ENCODE data around the gene MYL9. TPM values are rescaled to one million over a fixed set of nuclear protein-coding genes. Genes with fewer than 3 reads are reported as not detected.

Gene MYL9
- total and polyA plus RNA-seq, 2 experiments from 2014 or later: 29.7 to 100 TPM

DNA sequence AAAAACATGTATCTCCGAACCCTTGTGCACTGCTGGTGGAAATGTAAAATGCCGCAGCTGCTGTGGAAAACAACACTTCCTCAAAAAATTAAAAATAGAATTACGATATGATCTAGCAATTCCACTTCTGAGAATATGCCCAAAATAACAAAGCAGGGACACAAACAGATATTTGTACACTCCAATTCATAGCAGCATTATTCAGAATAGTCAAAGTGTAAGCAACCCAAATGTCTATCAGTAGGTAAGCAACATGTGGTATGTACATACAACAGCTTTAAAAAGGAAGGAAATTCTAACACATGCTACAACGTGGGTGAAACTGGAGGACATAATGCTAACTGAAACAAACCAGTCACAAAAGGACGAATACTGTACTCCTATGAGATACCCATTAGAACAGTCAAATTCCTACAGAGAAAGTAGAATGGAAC, 58.6 kb downstream of the MYL9 start:
- H3K27me3 ChIP-seq (ENCODE audit: insufficient read depth): no peaks in the 10 kb centered on the region
- no peak overlapping the region for H3K4me3 ChIP-seq
- no peak overlapping the region for H3K27ac ChIP-seq (ENCODE audit: low read depth)
- no peaks in the 10 kb centered on the region for H3K79me2 ChIP-seq (replicated peaks; ENCODE audit: insufficient read depth)
- ATAC-seq (no peak), DNase-seq (ENCODE audit: low spot score) (no peak)
- Mint-ChIP-seq H3K9me3 (no peaks in the 10 kb centered on the region), H3K36me3 (ENCODE audit: low read depth) (peaks cover 4% of the 10 kb centered on the region; the same call in 2 of the 3 replicates), H3K4me1 (peaks cover 19% of the 10 kb centered on the region), H3K4me3 (no peak overlapping the region), H3K27me3 (ENCODE audit: insufficient read depth, low read depth, poor library complexity) (peaks cover 7% of the 10 kb centered on the region), H3K27ac (no peak overlapping the region)
- no peak overlapping the region for H3K4me2 ChIP-seq
- no peaks in the 10 kb centered on the region for H3K36me3 ChIP-seq (ENCODE audit: insufficient read depth)
- 0 out of 2 replicates have a peak, but pooled peaks cover 5% of the 10 kb centered on the region for H3F3A ChIP-seq (replicated peaks; ENCODE audit: low read depth)
- peaks cover 15% of the 10 kb centered on the region for H3K4me1 ChIP-seq (ENCODE audit: insufficient read depth)
- no peaks in the 10 kb centered on the region for H4K20me1 ChIP-seq (replicated peaks; ENCODE audit: insufficient read depth)
- H3K9me2 ChIP-seq (ENCODE audit: insufficient read depth): no peaks in the 10 kb centered on the region
- no peak overlapping the region for H2AFZ ChIP-seq
- TF ChIP-seq, protein P1, sequence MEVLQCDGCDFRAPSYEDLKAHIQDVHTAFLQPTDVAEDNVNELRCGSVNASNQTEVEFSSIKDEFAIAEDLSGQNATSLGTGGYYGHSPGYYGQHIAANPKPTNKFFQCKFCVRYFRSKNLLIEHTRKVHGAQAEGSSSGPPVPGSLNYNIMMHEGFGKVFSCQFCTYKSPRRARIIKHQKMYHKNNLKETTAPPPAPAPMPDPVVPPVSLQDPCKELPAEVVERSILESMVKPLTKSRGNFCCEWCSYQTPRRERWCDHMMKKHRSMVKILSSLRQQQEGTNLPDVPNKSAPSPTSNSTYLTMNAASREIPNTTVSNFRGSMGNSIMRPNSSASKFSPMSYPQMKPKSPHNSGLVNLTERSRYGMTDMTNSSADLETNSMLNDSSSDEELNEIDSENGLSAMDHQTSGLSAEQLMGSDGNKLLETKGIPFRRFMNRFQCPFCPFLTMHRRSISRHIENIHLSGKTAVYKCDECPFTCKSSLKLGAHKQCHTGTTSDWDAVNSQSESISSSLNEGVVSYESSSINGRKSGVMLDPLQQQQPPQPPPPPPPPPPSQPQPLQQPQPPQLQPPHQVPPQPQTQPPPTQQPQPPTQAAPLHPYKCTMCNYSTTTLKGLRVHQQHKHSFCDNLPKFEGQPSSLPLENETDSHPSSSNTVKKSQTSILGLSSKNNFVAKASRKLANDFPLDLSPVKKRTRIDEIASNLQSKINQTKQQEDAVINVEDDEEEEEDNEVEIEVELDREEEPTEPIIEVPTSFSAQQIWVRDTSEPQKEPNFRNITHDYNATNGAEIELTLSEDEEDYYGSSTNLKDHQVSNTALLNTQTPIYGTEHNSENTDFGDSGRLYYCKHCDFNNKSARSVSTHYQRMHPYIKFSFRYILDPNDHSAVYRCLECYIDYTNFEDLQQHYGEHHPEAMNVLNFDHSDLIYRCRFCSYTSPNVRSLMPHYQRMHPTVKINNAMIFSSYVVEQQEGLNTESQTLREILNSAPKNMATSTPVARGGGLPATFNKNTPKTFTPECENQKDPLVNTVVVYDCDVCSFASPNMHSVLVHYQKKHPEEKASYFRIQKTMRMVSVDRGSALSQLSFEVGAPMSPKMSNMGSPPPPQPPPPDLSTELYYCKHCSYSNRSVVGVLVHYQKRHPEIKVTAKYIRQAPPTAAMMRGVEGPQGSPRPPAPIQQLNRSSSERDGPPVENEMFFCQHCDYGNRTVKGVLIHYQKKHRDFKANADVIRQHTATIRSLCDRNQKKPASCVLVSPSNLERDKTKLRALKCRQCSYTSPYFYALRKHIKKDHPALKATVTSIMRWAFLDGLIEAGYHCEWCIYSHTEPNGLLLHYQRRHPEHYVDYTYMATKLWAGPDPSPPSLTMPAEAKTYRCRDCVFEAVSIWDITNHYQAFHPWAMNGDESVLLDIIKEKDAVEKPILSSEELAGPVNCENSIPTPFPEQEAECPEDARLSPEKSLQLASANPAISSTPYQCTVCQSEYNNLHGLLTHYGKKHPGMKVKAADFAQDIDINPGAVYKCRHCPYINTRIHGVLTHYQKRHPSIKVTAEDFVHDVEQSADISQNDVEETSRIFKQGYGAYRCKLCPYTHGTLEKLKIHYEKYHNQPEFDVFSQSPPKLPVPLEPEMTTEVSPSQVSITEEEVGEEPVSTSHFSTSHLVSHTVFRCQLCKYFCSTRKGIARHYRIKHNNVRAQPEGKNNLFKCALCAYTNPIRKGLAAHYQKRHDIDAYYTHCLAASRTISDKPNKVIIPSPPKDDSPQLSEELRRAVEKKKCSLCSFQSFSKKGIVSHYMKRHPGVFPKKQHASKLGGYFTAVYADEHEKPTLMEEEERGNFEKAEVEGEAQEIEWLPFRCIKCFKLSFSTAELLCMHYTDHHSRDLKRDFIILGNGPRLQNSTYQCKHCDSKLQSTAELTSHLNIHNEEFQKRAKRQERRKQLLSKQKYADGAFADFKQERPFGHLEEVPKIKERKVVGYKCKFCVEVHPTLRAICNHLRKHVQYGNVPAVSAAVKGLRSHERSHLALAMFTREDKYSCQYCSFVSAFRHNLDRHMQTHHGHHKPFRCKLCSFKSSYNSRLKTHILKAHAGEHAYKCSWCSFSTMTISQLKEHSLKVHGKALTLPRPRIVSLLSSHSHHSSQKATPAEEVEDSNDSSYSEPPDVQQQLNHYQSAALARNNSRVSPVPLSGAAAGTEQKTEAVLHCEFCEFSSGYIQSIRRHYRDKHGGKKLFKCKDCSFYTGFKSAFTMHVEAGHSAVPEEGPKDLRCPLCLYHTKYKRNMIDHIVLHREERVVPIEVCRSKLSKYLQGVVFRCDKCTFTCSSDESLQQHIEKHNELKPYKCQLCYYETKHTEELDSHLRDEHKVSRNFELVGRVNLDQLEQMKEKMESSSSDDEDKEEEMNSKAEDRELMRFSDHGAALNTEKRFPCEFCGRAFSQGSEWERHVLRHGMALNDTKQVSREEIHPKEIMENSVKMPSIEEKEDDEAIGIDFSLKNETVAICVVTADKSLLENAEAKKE (CRISPR knock-in tag; IDR thresholded peaks at IDR 0.05): no peak
- TF ChIP-seq, protein P2, sequence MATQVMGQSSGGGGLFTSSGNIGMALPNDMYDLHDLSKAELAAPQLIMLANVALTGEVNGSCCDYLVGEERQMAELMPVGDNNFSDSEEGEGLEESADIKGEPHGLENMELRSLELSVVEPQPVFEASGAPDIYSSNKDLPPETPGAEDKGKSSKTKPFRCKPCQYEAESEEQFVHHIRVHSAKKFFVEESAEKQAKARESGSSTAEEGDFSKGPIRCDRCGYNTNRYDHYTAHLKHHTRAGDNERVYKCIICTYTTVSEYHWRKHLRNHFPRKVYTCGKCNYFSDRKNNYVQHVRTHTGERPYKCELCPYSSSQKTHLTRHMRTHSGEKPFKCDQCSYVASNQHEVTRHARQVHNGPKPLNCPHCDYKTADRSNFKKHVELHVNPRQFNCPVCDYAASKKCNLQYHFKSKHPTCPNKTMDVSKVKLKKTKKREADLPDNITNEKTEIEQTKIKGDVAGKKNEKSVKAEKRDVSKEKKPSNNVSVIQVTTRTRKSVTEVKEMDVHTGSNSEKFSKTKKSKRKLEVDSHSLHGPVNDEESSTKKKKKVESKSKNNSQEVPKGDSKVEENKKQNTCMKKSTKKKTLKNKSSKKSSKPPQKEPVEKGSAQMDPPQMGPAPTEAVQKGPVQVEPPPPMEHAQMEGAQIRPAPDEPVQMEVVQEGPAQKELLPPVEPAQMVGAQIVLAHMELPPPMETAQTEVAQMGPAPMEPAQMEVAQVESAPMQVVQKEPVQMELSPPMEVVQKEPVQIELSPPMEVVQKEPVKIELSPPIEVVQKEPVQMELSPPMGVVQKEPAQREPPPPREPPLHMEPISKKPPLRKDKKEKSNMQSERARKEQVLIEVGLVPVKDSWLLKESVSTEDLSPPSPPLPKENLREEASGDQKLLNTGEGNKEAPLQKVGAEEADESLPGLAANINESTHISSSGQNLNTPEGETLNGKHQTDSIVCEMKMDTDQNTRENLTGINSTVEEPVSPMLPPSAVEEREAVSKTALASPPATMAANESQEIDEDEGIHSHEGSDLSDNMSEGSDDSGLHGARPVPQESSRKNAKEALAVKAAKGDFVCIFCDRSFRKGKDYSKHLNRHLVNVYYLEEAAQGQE (IDR thresholded peaks at IDR 0.05; ENCODE audit: unreplicated experiment): no peak

Small RNAs within 50 kb of the gene (small RNA-seq; reads per million reads assigned to genes)
- not detected for gene RF00017 (ENCODE audit: low replicate concordance)

Other genes starting within 250 kb of the MYL9 start
- gene DLGAP4, start 235.2 kb upstream of the MYL9 start, total RNA-seq (2014; rRNA removed; shearing (Covaris generic)): 34.9 and 46.1 TPM in 2 replicates
- 46.8 and 52.2 TPM in 2 replicates for gene DLGAP4, start 235.2 kb upstream of the MYL9 start, polyA plus RNA-seq (2016; fragmentation: Nextera tagmentation; extraction: Ambion mirVana)
- gene TGIF2, start 32.1 kb downstream of the MYL9 start, total RNA-seq (2014; rRNA removed; shearing (Covaris generic)): 59.8 and 63.2 TPM in 2 replicates
- gene TGIF2, start 32.1 kb downstream of the MYL9 start, polyA plus RNA-seq (2016; fragmentation: Nextera tagmentation; extraction: Ambion mirVana): 44.8 and 47.6 TPM in 2 replicates
- 126 and 138 TPM in 2 replicates for gene RAB5IF, start 64.3 kb downstream of the MYL9 start, total RNA-seq (2014; rRNA removed; shearing (Covaris generic))
- gene RAB5IF, start 64.3 kb downstream of the MYL9 start, polyA plus RNA-seq (2016; fragmentation: Nextera tagmentation; extraction: Ambion mirVana): 119 and 123 TPM in 2 replicates
- 0.62 TPM in 1 of 2 replicates, not detected in the other for gene SLA2, start 104.7 kb downstream of the MYL9 start, total RNA-seq (2014; rRNA removed; shearing (Covaris generic))
- 0.18 TPM in 1 of 2 replicates, not detected in the other for gene SLA2, start 104.7 kb downstream of the MYL9 start, polyA plus RNA-seq (2016; fragmentation: Nextera tagmentation; extraction: Ambion mirVana)
- gene NDRG3, start 204.6 kb downstream of the MYL9 start, total RNA-seq (2014; rRNA removed; shearing (Covaris generic)): 23.9 and 24.0 TPM in 2 replicates
- gene NDRG3, start 204.6 kb downstream of the MYL9 start, polyA plus RNA-seq (2016; fragmentation: Nextera tagmentation; extraction: Ambion mirVana): 18.6 and 20.3 TPM in 2 replicates
- 25.0 and 26.4 TPM in 2 replicates for gene DSN1, start 232.2 kb downstream of the MYL9 start, total RNA-seq (2014; rRNA removed; shearing (Covaris generic))
- gene DSN1, start 232.2 kb downstream of the MYL9 start, polyA plus RNA-seq (2016; fragmentation: Nextera tagmentation; extraction: Ambion mirVana): 19.4 and 20.4 TPM in 2 replicates

Data from GM23338 (cell line).